KBM-7 (cell line): ENCODE data around the gene IPO5.
A peak's percentile ranks its signal among the peaks of the same experiment; 100 is the strongest.
"Not testable (repeated sequence)": the region's sequence is repeated elsewhere in the genome, so short reads cannot be mapped to it uniquely, and the experiment has no call there.

Experiments used
- DNase-seq: peaks from one replicate; pipeline ENCODE4 v3.0.0-alpha.2; 2015
- in situ Hi-C: fragments of 300-500 bp; cut with MboI; formaldehyde crosslinking; loops from 2 replicates; pipeline ENCODE4 v1.14.3; 2020; ENCODE audit warnings: low sequenced_read_pairs, low pct_unique_long_range_greater_than_20kb, mixed read lengths

The IPO5 gene

GRCh38 chr13:97946951-97947588, 6.4 kb upstream of the IPO5 start:
- DNase-seq, result no peak
- in situ Hi-C loops, result no loop called here

GRCh38 chr13:97948041-97948440, 5.4 kb upstream of the IPO5 start:
- in situ Hi-C loops, result no loop called here
- DNase-seq, result no peak

- in situ Hi-C loops, DNase-seq: not testable (repeated sequence)
These were observed 4.2 kb upstream of the IPO5 start for GRCh38 chr13:97949316-97949715.

- in situ Hi-C loops, result no loop called here
These were observed 2.1 kb upstream of the IPO5 start for GRCh38 chr13:97951376-97951775.

DNA sequence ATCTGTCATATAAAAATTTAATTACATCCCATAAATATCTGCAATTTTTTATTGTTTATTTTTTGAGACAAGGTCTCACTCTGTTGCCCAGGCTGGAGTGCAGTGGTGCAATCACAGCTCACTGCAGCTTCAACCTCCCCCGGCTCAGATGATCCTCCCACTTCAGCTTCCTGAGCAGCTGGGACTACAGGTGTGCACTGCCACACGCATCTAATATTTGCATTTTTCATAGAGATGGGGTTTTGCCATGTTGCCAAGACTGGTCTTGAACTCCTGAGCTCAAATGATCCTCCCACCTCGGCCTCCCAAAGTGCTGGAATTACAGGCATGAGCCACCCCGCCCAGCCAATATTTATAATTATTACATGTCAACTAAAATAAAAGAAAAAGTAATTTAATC, 644 bp upstream of the IPO5 start:
- DNase-seq, in situ Hi-C loops: not testable (repeated sequence)

More at GRCh38 chr13:97951376-97951775, 2.1 kb upstream of the IPO5 start:
- no peak for DNase-seq

DNA sequence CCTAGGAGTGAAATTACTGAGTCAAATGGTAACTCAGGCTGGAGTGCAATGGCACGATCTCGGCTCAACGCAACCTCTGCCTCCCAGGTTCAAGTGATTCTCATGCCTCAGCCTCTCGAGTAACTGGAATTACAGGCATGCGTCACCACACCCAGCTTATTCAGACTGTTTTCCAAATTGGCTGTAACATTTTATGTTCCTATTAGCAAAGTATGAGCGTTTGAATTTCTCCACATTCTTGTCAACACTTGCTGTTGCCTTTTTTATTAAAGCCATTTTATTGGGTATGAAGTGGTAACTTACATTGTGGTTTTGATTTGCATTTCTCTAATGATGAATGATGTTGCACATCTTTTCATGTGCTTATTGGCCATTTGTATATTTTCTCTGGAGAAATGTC, 7.9 kb downstream of the IPO5 start:
- in situ Hi-C loops, result no loop called here
- DNase-seq, result no peak

DNA sequence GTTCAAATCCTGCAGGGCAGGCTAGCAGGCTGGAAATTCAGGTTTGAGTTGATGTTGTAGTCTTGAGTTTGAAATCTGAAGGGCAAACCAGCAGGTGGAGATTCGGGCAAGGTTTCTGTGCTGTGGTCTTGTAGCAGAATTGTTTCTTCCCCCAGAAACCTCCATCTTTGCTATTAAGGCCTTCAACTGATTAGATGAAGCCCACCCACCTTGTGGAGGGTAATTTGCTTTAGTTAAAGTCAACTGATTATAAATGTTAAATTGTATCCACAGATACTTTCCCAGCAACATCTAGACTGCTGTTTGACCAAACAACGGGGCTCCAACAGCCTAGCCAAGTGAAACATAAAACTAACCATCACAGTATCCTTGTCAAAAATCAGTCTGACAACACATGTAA, 9.4 kb downstream of the IPO5 start:
- DNase-seq, result no peak

DNA sequence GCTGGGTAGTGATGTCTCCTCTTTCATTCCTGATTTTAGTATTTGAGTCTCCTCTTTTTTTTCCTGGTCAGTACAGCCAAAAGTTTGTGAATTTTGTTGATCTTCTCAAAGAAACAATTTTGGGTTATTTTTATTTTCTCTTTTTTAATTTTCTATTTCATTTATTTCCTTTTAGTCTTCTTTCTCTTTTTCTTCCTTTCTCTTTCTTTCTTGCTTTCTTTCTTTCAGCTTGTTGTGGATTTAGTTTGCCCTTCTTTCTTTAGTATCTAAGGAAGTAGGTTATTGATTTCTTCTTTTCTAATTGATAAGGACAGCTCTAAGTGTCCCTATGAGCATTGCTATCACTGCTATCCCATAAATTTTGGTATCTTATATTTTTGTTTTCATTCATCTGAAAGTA, 13.8 kb downstream of the IPO5 start:
- DNase-seq, result no peak

More for the DNA sequence above, 9.4 kb downstream of the IPO5 start:
- in situ Hi-C loops, result no loop called here

DNA sequence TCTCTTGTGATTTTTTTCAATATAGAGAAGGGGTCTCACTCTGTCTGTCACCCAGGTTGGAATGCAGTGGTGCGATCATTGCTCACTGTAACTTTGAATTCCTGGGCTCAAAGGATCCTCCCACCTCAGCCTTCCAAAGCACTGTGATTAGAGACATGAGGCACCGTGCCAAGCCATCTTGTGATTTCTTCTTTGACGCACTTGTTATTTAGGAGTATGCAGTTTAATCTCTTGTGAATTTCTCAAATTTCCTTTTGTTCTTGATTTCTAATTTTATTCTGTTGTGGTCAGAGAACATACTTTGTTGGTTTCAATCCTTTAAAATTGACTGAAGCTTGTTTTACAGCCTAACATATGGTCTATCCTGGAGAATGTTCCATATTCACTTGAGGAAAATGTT, 14.5 kb downstream of the IPO5 start:
- no peak for DNase-seq
- in situ Hi-C loops, result no loop called here

More for the DNA sequence above, 13.8 kb downstream of the IPO5 start:
- in situ Hi-C loops, result no loop called here

- in situ Hi-C loops, result no loop called here
These were observed 18.0 kb downstream of the IPO5 start for GRCh38 chr13:97971519-97971918.

GRCh38 chr13:97974773-97975172, 21.3 kb downstream of the IPO5 start:
- no peak for DNase-seq
- in situ Hi-C loops, result no loop called here

More at GRCh38 chr13:97971519-97971918, 18.0 kb downstream of the IPO5 start:
- DNase-seq, result no peak

- in situ Hi-C loops, result no loop called here
- DNase-seq, result no peak
These were observed 21.9 kb downstream of the IPO5 start for GRCh38 chr13:97975280-97975847.

DNA sequence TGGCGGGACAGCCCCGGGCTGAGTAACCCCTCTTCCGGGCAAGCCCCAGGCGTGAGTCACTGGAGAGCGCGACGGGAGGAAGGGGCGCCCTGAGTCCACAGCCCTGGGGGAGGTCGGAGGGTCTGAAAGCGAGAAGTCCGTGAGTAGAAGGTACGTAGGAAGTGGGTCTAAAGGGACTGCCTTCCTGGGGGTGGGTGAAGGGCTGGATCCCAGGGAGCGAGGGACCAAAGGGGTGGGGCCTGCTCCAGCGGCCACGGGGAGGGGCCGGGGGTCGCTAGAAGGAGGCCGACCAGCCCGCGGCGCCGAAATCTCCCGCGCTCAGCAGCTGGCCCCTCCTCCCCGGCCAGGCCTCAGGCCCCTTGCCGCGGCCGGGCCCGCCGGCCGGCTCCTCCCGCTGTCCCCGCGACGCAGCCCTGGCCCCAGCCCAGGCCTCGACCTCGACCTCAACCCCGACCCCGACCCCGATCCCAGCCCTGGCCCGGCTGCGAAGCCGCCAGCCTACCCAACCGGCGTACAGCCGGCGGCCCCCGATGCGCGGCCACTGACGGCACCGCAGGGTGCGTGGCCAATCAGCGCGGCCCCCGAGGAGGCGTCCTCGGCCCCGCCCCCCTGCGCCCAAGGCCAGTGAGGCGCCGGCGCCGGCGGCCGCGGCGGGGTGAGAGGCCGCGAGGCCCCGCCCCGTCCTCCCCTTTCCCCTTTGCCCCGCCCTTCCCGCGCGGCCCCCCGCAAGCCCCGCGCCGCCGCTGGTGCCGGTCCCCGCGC, 22.6 kb downstream of the IPO5 start:
- peak; percentile 84 for DNase-seq
- in situ Hi-C loops, result no loop called here

- DNase-seq, result peak; percentile 35
These were observed 23.4 kb downstream of the IPO5 start for GRCh38 chr13:97976610-97977521.

GRCh38 chr13:97977982-97978381, 24.5 kb downstream of the IPO5 start:
- no peak for DNase-seq
- in situ Hi-C loops, result no loop called here

More at GRCh38 chr13:97976610-97977521, 23.4 kb downstream of the IPO5 start:
- in situ Hi-C loops, result no loop called here

DNA sequence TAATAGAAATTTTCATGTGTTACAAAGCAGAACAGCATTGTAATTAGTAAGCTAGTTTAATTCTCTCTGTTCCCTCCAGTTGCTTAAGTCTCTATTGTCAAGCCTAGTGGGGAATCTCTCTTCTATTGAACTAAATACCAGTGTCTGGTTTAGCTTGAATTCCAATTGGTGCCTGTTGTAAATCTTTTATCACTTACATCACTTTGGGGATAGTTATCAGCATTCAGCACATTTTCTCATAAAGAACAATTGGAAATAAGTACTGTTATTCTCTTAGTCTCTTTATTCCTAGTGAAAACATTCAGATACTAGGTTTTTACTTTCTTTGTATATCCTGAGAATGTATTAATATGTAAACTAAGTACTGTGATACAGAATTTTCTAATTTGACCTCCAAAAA, 25.2 kb downstream of the IPO5 start:
- in situ Hi-C loops, result no loop called here
- peak; percentile 8 for DNase-seq

- in situ Hi-C loops, result no loop called here
- DNase-seq, result no peak
These were observed 25.6 kb downstream of the IPO5 start for GRCh38 chr13:97979051-97979450.

DNA sequence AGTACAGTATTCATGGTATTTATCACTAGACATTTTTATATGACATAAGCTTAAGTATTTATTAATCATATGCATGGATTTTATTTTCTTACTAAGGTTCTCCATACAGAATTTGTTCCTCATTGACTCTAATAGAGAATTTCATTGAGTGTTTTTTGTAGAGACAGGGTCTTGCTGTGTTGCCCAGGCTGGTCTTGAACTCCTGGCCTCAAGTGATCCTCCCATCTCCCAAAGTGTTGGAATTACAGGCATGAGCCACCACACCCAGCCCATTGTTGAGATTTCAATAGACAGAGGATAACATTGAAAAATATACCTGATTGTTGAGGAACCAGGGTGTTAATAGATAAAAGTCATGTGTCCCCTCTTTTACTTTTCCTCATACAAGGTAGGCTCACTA, 26.1 kb downstream of the IPO5 start:
- in situ Hi-C loops, result no loop called here
- no peak for DNase-seq

- DNase-seq, result no peak
- in situ Hi-C loops, result no loop called here
These were observed 28.8 kb downstream of the IPO5 start for GRCh38 chr13:97982286-97982685.
